ENCODE data around the gene LRP1-AS. TPM values are rescaled to one million over a fixed set of nuclear protein-coding genes. Genes with fewer than 3 reads are reported as not detected.

LRP1-AS gene
- total RNA-seq, 2 donors from 2014 or later, result not detected

DNA sequence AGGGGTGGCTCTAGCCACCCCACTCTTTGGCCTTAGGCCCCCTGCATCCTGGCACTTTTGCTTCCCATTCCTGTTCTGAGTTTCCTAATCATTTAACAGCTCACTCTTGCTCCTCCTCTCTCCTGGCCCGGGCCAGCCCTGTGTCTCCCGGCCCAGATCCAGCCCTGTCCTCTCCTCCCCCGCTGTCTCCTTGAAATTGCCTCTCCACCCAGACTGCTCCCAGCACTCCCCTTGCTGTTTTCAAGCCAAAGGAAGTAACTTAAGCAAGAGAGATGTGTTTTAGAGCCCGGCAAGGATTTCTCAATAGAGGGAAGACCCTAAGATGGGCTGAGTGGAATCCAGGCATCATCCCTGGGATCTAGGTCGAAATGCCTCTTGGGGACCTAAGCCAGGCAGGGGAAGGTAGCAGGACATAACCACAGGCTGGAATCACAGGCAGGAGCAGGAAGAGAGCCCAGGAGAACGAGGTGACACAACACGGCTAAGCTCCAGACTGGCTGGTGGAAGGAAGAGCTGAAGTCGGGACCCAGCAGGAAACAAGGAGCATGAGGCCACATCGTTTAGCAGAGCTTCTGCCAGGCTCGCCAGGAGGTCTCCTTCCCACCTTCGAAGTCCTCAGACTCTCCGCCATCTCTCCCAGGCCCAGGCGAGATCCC lies 2.0 kb upstream of the LRP1-AS start:
- ATAC-seq (peak; percentile 85 to 87), DNase-seq (peak; percentile 82)
- intact Hi-C loops (cut with DNase I), result no loop called here

GRCh38 chr12:57148469-57149244 lies 1.2 kb upstream of the LRP1-AS start:
- peak; percentile 53 to 55 for ATAC-seq
- DNase-seq, result peak; percentile 73
- intact Hi-C loops (cut with DNase I), result no loop called here

DNA sequence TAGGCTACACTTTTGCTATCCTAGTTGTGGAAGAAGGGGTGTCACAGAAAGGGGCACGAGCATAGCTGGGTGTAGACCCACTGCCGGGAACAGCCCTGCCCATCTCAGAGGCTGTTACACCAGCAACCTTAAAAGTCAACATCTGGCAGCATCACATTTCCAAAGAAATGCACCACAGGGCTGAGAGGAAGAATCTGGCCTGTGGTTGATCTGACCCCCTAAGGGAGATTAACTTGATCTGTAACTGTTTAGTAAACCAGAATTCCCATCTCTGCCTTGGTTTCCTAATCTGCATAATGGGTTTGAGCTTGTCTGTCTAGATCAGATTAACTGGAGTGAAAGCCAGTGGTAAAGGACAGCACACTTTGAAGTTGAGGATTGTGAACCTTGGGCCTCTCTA lies 1.3 kb downstream of the LRP1-AS start:
- no peak for ATAC-seq
- no peak for DNase-seq
- intact Hi-C loops (cut with DNase I), result no loop called here

DNA sequence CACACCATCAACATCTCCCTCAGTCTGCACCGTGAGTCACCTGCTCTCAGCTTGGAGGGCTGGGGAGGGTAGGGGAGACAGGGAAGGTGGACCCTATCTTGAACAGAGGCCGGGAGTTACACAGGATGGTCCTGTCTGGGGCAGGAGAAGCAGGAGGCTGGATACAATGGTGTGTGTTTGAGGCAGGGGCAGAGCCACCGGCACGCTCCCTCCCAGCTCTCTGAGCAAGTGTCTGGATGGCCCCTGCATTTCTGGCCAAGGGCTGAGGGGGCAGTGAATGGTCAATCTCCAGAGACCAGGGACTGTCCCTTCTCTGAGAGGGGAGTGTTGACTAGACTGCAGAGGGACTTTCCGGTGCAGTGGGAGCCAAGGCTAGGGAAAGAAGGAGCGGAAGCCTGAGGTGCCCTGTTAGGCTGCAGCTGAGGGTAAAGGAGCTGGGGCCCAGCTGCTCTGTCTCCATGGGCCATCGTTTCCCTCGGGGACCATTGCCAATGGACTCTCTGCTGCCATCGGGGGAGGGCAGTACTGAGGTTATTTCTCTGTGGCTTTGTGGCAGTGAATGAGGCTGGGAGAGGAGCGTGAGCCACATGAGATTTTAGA lies 1.9 kb downstream of the LRP1-AS start:
- no peak for DNase-seq
- intact Hi-C loops (cut with DNase I), result no loop called here
- no peak for ATAC-seq

DNA sequence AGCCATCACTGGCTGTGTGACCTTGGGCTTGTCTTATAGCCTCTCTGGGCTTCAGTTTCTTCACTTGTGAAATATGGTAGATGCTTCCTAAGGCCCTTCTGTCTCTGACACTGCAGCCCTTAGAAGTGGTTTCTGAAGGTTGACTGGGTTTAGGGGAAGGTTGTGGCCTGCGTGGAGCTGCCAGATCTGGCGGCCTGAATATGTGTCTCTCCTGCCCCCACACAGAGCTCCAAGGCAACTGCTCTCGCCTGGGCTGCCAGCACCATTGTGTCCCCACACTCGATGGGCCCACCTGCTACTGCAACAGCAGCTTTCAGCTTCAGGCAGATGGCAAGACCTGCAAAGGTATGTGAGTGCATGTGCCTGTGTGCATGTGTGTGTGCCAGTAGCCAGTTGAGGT lies 4.0 kb downstream of the LRP1-AS start:
- no peak for DNase-seq

DNA sequence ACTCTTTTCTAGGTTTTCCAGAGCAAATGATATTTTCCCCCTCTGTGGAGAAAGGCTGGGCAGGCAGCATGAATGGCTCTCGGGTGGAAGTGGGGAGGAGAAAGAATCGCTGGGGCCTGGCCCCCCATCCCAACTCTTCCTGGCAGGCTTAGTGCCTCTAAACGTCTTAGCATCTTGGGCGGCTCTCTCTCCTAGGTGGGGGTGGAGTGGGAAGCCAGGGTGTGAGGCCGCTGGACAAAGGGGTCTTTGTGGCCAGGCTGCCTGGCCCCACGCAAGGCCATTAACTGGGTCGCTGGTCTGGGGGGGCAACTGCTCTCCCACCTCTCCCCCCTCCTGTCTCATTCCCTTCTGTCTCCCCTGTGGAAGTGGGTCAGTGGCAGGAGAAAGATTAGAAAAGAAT lies 4.7 kb downstream of the LRP1-AS start:
- DNase-seq, result no peak
- intact Hi-C loops (cut with DNase I), result no loop called here
- no peak for ATAC-seq

More for the DNA sequence above, 4.0 kb downstream of the LRP1-AS start:
- ATAC-seq, result no peak
- intact Hi-C loops (cut with DNase I), result no loop called here

DNA sequence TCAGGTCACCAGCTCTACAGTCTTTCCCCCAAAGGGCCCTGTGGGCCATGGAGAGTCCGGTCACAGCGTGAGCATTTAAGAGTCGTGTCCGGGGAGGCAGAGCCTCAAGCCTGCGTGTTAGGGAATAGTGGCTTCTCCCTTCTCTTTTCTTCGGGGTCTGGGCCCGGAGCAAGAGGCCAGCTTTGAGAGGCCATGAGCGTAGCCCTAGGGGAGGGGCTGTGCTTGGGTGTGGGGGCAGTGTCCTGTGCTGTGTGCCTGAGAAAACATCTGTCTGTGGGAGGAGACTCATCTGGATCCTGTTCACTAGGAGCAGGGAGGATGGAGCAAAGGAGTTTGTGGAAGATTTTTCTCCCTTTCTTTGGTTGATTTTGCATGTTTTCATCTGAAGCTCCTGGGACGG lies 5.3 kb downstream of the LRP1-AS start:
- peak in 1 of 2 donors; percentile 57 for ATAC-seq

GRCh38 chr12:57141249-57141648 lies 6.2 kb downstream of the LRP1-AS start:
- DNase-seq, result no peak
- intact Hi-C loops (cut with DNase I), result no loop called here
- no peak for ATAC-seq

More for the DNA sequence above, 5.3 kb downstream of the LRP1-AS start:
- intact Hi-C loops (cut with DNase I), result no loop called here
- DNase-seq, result no peak

GRCh38 chr12:57139796-57140649 lies 7.4 kb downstream of the LRP1-AS start:
- ATAC-seq (no peak), DNase-seq (no peak)
- intact Hi-C loops (cut with DNase I), result no loop called here

DNA sequence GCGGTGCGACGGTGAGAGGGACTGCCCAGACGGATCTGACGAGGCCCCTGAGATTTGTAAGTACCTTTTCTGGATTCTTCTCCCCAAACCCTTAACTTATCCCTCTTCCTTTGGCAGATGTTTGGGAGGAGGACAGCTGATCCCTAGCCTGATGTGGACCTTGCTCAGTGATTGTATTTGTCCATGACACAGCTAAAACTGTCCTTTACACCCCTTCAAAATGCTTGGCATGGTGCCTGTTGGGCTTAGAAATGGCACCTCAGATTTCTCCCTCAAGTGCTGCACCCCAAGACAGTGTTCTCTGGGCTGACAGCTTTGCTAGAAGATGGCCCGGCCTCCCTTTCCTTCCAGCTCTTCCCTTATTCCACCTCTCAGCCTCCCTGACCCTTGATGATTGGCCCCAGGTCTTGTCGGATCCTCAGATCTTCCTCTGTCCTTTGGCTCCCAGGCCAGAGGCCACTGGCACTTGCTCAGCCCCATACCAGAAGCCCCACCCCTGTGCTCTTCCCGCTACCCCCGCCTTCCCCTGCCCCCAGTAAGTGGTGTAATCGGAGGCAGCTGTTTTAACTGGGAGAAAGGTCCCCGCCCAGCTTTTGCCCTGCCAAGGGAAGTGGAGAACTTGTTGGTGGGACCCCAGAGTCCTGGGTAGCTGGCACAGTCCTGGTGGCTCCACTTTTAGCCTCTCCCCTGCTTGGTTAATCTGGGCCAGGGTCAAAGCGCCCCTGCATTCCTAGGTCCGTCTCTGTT lies 8.7 kb downstream of the LRP1-AS start:
- peak; percentile 58 to 63 for ATAC-seq
- intact Hi-C loops (cut with DNase I), result no loop called here

GRCh38 chr12:57135527-57136326 lies 11.7 kb downstream of the LRP1-AS start:
- intact Hi-C loops (cut with DNase I), result no loop called here
- peak; percentile 49 to 51 for ATAC-seq

More for the DNA sequence above, 8.7 kb downstream of the LRP1-AS start:
- peak; percentile 84 for DNase-seq

GRCh38 chr12:57134949-57135348 lies 12.5 kb downstream of the LRP1-AS start:
- ATAC-seq (no peak), DNase-seq (no peak)
- intact Hi-C loops (cut with DNase I), result loop anchor here in 1 of 2 donors (5.0 kb wide), 1 partner anchor 37 kb away; no protein-coding TSS in a partner anchor

More at GRCh38 chr12:57135527-57136326, 11.7 kb downstream of the LRP1-AS start:
- peak; percentile 70 for DNase-seq

DNA sequence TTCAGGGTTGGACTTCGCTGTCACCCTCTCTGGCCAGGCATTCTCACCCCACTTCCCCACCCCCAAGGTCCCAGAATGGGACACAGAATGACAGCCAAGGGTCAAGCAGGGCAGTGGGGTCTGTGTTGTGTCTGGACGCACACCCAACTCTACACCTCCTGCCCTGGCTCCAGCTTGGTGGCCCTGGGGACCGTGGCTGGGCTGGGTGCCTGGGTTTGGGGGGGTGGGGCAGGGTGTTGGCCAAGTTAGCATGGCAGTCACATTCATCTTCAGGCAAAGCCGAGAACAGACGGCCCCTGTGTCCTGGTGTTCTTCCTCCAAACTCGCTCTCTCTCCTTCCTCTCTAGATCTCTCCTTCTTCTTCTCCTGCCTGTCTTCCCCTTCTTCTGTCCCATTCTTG lies 13.5 kb downstream of the LRP1-AS start:
- intact Hi-C loops (cut with DNase I), result loop anchor here in 1 of 2 donors (5.0 kb wide), 1 partner anchor 38 kb away; no protein-coding TSS in a partner anchor
- ATAC-seq (peak; percentile 35 to 72), DNase-seq (no peak)

DNA sequence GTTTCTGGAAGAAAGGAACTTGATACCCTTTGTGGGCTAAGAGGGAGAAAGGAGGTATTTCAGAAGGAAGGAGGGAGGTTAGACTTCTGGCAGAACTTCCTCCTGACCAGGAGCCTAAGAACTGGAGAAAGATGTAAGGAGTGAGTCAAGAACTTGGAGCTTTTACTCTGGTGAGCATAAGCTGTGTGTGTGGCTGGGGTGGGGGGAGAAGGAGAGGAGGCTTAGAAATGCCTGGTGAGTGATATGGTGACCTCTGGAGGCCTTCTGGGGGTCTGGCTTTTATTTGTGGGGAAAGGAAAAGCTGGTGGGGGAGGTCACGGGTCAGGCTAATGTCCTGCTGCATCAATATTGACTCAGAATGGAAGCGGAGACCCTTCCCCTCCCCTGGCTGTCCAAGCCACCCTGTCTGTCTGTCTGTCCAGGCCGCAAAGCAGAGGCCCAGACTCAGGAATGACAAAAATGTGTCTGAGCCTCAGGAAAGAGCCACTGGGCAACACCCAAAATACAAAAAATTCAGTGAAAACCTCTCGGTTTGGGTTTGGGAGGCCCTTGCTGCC lies 14.3 kb downstream of the LRP1-AS start:
- no peak for DNase-seq
- peak in 1 of 2 donors; percentile 6 for ATAC-seq
- intact Hi-C loops (cut with DNase I), result loop anchor here in 1 of 2 donors (5.0 kb wide), 1 partner anchor 39 kb away; no protein-coding TSS in a partner anchor

DNA sequence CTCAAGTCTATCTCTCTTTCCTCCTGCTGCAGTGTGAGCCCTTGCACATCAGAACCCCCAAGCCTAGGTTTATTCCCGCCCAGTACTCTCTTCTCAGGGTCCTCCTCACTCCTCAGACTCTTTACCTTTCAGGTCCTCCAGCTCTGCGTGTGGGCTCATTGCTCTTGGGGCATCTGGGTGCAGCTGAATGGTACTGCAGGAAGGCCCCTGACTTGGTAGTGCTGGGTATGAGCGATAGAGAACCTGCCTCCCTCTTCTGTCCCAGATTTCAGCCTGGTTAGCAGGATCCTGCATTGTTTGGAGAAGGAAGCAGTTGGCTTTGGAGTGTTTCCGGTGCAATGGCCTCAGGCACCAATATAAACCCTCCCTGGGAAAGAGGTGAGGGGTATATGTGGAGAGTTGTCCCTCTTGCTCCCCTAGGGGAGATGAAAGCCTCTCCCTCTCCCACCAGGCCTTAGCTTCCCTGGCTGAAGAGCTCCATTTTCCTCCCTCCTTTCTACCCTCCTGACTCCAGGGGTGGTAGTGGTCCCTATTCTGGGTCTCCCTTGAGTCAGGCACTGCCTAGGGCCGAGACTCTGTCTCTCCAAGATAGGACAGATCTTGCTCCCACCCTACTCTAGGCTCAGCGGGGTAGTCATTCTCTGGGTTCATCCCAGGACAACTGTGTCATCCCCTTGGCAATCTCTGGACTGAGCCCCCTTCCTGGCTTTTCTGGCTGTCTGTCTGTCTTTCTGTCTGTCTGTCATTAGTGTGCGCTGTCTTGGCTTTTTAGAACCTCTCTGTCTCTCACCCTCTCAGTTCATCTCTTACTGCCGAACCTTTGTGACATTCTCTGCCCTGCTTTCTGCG lies 15.3 kb downstream of the LRP1-AS start:
- no peak for DNase-seq
- ATAC-seq, result no peak
- intact Hi-C loops (cut with DNase I), result loop anchor here in 1 of 2 donors (5.0 kb wide), 1 partner anchor 40 kb away; no protein-coding TSS in a partner anchor

DNA sequence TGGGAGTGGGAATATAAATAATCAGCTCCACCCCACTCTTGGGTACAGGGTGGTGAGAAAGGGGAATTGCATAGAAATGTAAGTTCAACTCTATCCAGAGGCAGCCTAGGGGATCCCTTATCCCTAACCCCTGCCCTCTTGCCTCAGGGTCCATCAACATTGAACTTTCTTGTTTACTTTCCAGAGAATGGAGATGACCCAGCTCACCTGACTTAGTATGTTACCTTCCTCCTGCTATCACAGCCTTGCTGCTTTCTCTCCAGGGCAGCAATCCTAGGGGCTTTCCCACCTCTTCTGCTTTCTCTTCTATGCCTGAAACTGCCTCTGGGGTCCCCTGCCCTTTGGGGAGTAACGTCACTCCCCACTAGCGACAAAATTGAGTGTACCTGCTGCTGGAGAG lies 16.5 kb downstream of the LRP1-AS start:
- intact Hi-C loops (cut with DNase I), result loop anchor here in 1 of 2 donors (5.0 kb wide), 1 partner anchor 41 kb away; no protein-coding TSS in a partner anchor
- DNase-seq (no peak), ATAC-seq (no peak)

All from left cardiac atrium (tissue), 4 donors.